Neural cell (in vitro differentiated cells): Measurements from ENCODE around the gene RNASE11.
"Not testable (repeated sequence)": the region's sequence is repeated elsewhere in the genome, so short reads cannot be mapped to it uniquely, and the experiment has no call there.

ENCODE experiments used
- CTCF ChIP-seq: fragments of 450-650 bp; IDR thresholded peaks from 2 replicates; pipeline ENCODE4 v1.5.1; 2014; ENCODE audit warnings: antibody characterized with exemption, mild to moderate bottlenecking, moderate library complexity; ENCODE audit not compliant: poor library complexity, severe bottlenecking
- EP300 ChIP-seq: fragments of 450-650 bp; conservative IDR thresholded peaks from 2 replicates; pipeline ENCODE4 v1.6.1; 2014; ENCODE audit warnings: antibody characterized with exemption, mild to moderate bottlenecking, moderate library complexity; ENCODE audit not compliant: poor library complexity, severe bottlenecking
- REST ChIP-seq: IDR thresholded peaks from 2 replicates; pipeline ENCODE4 v1.6.1; 2012; ENCODE audit warnings: borderline replicate concordance

DNA sequence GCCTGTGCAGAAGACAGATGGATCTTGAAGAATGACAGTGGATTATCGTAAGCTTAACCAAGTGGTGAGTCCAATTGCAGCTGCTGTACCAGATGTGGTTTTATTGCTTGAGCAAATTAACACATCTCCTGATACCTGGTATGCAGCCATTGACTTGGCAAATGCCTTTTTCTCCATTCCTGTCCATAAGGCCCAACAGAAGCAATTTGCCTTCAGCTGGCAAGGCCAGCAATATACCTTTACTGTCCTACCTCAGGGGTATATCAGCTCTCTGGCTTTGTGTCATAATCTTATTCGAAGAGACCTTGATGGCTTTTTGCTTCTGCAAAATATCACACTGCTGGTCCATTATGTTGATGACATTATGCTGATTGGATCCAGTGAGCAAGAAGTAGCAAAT is 17.9 kb downstream of the RNASE11 start:
- not testable (repeated sequence) for TF ChIP-seq CTCF, EP300, REST
